GM12865 (cell line): Measurements from ENCODE around the gene EID3.
A peak's percentile ranks its signal among the peaks of the same experiment; 100 is the strongest.
"Not testable (repeated sequence)": the region's sequence is repeated elsewhere in the genome, so short reads cannot be mapped to it uniquely, and the experiment has no call there.

Source experiments
- DNase-seq: peaks from one replicate; pipeline ENCODE4 v3.0.0; 2010; ENCODE audit warnings: low read depth
- H3K4me3 ChIP-seq: 2 replicates; pipeline ENCODE4 v1.5.1; 2011; ENCODE audit warnings: mild to moderate bottlenecking, low read depth, low read length, control low read depth
- CTCF ChIP-seq: IDR thresholded peaks from 2 replicates; pipeline ENCODE4 v1.5.1; 2011; ENCODE audit warnings: low read length, control low read depth, low read depth, inconsistent platforms; ENCODE audit not compliant: insufficient read depth; ENCODE audit errors: missing control alignments

Gene EID3

DNA sequence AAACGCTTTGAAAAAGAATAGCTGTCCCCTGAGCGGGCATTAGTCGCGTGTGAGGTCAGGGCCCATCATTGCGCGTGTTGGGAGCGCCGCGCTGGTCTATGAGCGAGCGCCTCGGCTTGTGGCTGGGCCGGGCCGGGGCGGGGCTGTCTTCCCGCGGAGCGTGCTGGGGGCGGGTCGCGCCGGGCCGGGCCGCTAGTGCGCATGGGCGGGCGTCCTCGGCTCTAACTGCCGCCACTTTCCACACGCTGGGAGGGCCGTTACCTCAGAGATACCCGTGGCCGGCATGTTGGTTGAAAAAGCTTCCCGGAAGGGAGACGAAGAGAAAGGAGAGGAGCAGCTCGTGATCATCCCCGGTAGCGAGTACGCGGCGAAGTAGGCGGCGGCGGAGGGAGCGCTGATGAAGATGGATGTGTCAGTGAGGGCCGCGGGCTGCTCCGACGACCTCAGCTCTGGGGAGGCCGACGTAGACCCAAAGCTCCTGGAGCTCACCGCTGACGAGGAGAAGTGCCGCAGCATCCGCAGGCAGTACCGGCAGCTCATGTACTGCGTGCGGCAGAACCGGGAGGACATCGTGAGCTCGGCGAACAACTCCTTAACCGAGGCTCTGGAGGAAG, at the start of gene EID3:
Gene EID3 (plus strand): TSS at position 202 of the 614 bp plus-strand sequence. CDS start 196 bp downstream, at position 398.
- peak; percentile 86 for DNase-seq
- H3K4me3 ChIP-seq, result peak within 1 kb of the TSS; percentile 52
- no peak for TF ChIP-seq CTCF

DNA sequence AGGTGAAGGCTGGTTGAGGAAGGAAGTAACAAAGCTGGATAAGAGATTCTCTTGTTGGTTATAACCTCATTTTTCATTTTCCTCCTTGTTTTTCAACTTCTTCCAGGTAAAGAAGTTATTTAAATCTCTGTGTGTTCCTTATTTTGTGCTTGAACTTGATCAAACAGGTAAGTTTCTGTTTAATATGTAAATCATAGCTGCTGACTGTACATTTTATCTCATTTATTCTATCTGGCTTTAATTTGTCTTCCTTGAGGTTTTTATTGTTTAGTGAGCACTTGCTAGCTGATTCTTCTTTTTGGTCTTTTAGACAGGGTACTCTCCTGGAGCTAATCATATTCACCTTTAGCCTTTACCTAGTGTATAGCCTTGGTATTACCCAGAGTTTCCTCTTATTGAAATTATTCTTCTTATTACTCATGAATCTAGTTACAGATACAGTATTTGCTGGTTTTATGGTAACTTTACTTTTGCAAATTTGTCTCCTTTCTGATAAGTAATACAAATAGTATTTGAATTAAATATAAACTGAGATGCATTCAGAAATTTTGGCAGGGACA, 45.5 kb upstream of the EID3 start:
- DNase-seq, result no peak
- no peak overlapping the region for H3K4me3 ChIP-seq

GRCh38 chr12:104258476-104259067, 45.0 kb upstream of the EID3 start:
- no peak overlapping the region for H3K4me3 ChIP-seq
- DNase-seq, result no peak
- no peak for TF ChIP-seq CTCF

More for the DNA sequence above, 45.5 kb upstream of the EID3 start:
- TF ChIP-seq CTCF, result no peak

DNA sequence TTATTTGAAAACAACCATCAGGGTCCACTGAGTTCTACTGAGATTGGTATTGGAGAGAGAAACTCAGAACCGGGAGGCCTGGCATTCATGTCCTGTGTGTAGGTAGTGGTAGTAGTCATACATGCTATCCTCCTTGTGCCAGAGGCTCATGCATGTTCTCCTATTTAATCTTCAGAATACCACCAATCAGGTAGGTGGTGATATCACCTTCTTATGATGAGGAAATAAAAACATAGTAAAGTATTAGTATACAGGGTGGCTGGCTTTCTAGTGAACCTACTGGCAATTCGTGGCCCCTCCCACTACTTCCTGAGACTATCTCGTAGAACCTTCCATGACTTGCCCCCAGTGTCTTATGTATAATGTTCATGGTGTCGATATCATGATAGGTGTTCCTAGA, 40.5 kb upstream of the EID3 start:
- no peak for DNase-seq
- TF ChIP-seq CTCF, result no peak

GRCh38 chr12:104263580-104264358, 39.8 kb upstream of the EID3 start:
- no peak overlapping the region for H3K4me3 ChIP-seq
- no peak for DNase-seq
- no peak for TF ChIP-seq CTCF

More for the DNA sequence above, 40.5 kb upstream of the EID3 start:
- H3K4me3 ChIP-seq, result no peak overlapping the region

GRCh38 chr12:104265436-104265835, 38.1 kb upstream of the EID3 start:
- not testable (repeated sequence) for DNase-seq, H3K4me3 ChIP-seq

GRCh38 chr12:104272938-104273337, 30.6 kb upstream of the EID3 start:
- TF ChIP-seq CTCF, result no peak
- no peak for DNase-seq
- H3K4me3 ChIP-seq, result no peak overlapping the region
